Liver (tissue), 3 donors: ENCODE measurements around the gene AKNAD1.

Experiments
- CTCF ChIP-seq: fragments of 150-350 bp; IDR thresholded peaks from 2 replicates; pipeline ENCODE4 v1.5.1; 2017; ENCODE audit warnings: improper control_type of control experiment, low read depth, low read length; ENCODE audit not compliant: missing input control
- EGR1 ChIP-seq, 2 donors: IDR thresholded peaks; 2 replicates each; pipeline ENCODE4 v1.6.1; 2016 to 2018; ENCODE audit warnings: antibody characterized with exemption in 2 of 2, low read depth in 2 of 2
- JUND ChIP-seq, 2 donors: IDR thresholded peaks; 2 replicates each; pipeline ENCODE4 v1.6.1; 2016; ENCODE audit warnings: antibody characterized with exemption in 2 of 2
- MAX ChIP-seq: IDR thresholded peaks from 2 replicates; pipeline ENCODE4 v1.6.1; 2016; ENCODE audit warnings: antibody characterized with exemption
- RAD21 ChIP-seq, 2 donors: IDR thresholded peaks; 2 replicates each; pipeline ENCODE4 v1.6.1; 2016; ENCODE audit warnings: antibody characterized with exemption in 2 of 2, mild to moderate bottlenecking in 2 of 2
- REST ChIP-seq: IDR thresholded peaks from 2 replicates; pipeline ENCODE4 v1.6.1; 2016; ENCODE audit warnings: antibody characterized with exemption, mild to moderate bottlenecking
- RXRA ChIP-seq, 2 donors: IDR thresholded peaks; 2 replicates each; pipeline ENCODE4 v1.6.1; 2017 to 2018; ENCODE audit warnings: antibody characterized with exemption in 2 of 2, mild to moderate bottlenecking in 1 of 2
- TAF1 ChIP-seq: conservative IDR thresholded peaks from 2 replicates; pipeline ENCODE4 v1.6.1; 2016; ENCODE audit warnings: antibody characterized with exemption, mild to moderate bottlenecking
- YY1 ChIP-seq: IDR thresholded peaks from 2 replicates; pipeline ENCODE4 v1.6.1; 2016; ENCODE audit warnings: antibody characterized with exemption, mild to moderate bottlenecking
- TF ChIP-seq, protein P1 (sequence below): IDR thresholded peaks from 2 replicates; pipeline ENCODE4 v1.6.1; 2016; ENCODE audit warnings: antibody characterized with exemption
- donor health status: healthy.
- donor health status: healthy.

- TF ChIP-seq CTCF (no peak), TAF1 (no peak), RAD21 (IDR thresholded peaks at IDR 0.05) (no peak), EGR1 (IDR thresholded peaks at IDR 0.05; ENCODE audit: low read depth in 2 of 2) (no peak), JUND (IDR thresholded peaks at IDR 0.05) (no peak), MAX (no peak), RXRA (IDR thresholded peaks at IDR 0.05) (no peak), REST (no peak), YY1 (no peak)
- TF ChIP-seq, protein P1, sequence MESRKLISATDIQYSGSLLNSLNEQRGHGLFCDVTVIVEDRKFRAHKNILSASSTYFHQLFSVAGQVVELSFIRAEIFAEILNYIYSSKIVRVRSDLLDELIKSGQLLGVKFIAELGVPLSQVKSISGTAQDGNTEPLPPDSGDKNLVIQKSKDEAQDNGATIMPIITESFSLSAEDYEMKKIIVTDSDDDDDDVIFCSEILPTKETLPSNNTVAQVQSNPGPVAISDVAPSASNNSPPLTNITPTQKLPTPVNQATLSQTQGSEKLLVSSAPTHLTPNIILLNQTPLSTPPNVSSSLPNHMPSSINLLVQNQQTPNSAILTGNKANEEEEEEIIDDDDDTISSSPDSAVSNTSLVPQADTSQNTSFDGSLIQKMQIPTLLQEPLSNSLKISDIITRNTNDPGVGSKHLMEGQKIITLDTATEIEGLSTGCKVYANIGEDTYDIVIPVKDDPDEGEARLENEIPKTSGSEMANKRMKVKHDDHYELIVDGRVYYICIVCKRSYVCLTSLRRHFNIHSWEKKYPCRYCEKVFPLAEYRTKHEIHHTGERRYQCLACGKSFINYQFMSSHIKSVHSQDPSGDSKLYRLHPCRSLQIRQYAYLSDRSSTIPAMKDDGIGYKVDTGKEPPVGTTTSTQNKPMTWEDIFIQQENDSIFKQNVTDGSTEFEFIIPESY = no peak
Observed at GRCh38 chr1:108858230-108858950, 1.5 kb upstream of the AKNAD1 start.
